ENCODE data around the gene NLRC3. TPM values are rescaled to one million over a fixed set of nuclear protein-coding genes. Genes with fewer than 3 reads are reported as not detected.
"Not testable (repeated sequence)": the region's sequence is repeated elsewhere in the genome, so short reads cannot be mapped to it uniquely, and the experiment has no call there.

The NLRC3 gene
- polyA plus RNA-seq, 2 donors: 0.41 to 0.81 TPM

GRCh38 chr16:3528406-3528805 lies 48.8 kb downstream of the NLRC3 start:
- H3K27me3 ChIP-seq (ENCODE audit: control insufficient read depth in 1 of 2, insufficient read depth in 2 of 2, low read length in 2 of 2): no peaks in the 10 kb centered on the region
- H3K27ac ChIP-seq (ENCODE audit: low read depth in 2 of 2, low read length in 1 of 2): no peak overlapping the region
- 97 to 100% methylated on average over 2 of the region's 2 CpGs for WGBS, 2 donors
- H3K9me3 ChIP-seq (ENCODE audit: control insufficient read depth in 2 of 2, insufficient read depth in 1 of 2, low read depth in 1 of 2, low read length in 1 of 2): no peaks in the 10 kb centered on the region
- H3K4me1 ChIP-seq (ENCODE audit: control insufficient read depth in 2 of 2, insufficient read depth in 2 of 2, low read length in 1 of 2): no peaks in the 10 kb centered on the region
- H3K36me3 ChIP-seq (ENCODE audit: control insufficient read depth in 2 of 2, insufficient read depth in 2 of 2, low read length in 1 of 2): peaks cover 5 to 20% of the 10 kb centered on the region in 2 donors
- H3K4me3 ChIP-seq (ENCODE audit: low read depth in 1 of 2, low read length in 2 of 2): no peak overlapping the region

- not testable (repeated sequence) for H3K9me3 ChIP-seq (ENCODE audit: control insufficient read depth in 2 of 2, insufficient read depth in 1 of 2, low read depth in 1 of 2, low read length in 1 of 2); H3K27ac ChIP-seq (ENCODE audit: low read depth in 2 of 2, low read length in 1 of 2); H3K4me1 ChIP-seq (ENCODE audit: control insufficient read depth in 2 of 2, insufficient read depth in 2 of 2, low read length in 1 of 2); H3K27me3 ChIP-seq (ENCODE audit: control insufficient read depth in 1 of 2, insufficient read depth in 2 of 2, low read length in 2 of 2); H3K4me3 ChIP-seq (ENCODE audit: low read depth in 1 of 2, low read length in 2 of 2)
- WGBS, 2 donors: 63 to 71% methylated on average over 12 of the region's 12 CpGs
- H3K36me3 ChIP-seq (ENCODE audit: control insufficient read depth in 2 of 2, insufficient read depth in 2 of 2, low read length in 1 of 2): peaks cover 7 to 13% of the 10 kb centered on the region in 2 donors
Measured at GRCh38 chr16:3527216-3527829, 49.9 kb downstream of the NLRC3 start.

- no peak overlapping the region for H3K27ac ChIP-seq (ENCODE audit: low read depth in 2 of 2, low read length in 1 of 2)
- no peaks in the 10 kb centered on the region for H3K27me3 ChIP-seq (ENCODE audit: control insufficient read depth in 1 of 2, insufficient read depth in 2 of 2, low read length in 2 of 2)
- no peaks in the 10 kb centered on the region for H3K4me1 ChIP-seq (ENCODE audit: control insufficient read depth in 2 of 2, insufficient read depth in 2 of 2, low read length in 1 of 2)
- WGBS, 2 donors: 90 to 91% methylated on average over 5 of the region's 5 CpGs
- H3K4me3 ChIP-seq (ENCODE audit: low read depth in 1 of 2, low read length in 2 of 2): no peak overlapping the region
- no peaks in the 10 kb centered on the region for H3K9me3 ChIP-seq (ENCODE audit: control insufficient read depth in 2 of 2, insufficient read depth in 1 of 2, low read depth in 1 of 2, low read length in 1 of 2)
- peaks cover 6 to 14% of the 10 kb centered on the region in 2 donors for H3K36me3 ChIP-seq (ENCODE audit: control insufficient read depth in 2 of 2, insufficient read depth in 2 of 2, low read length in 1 of 2)
Measured at GRCh38 chr16:3525951-3526350, 51.3 kb downstream of the NLRC3 start.

- no peaks in the 10 kb centered on the region for H3K4me1 ChIP-seq (ENCODE audit: control insufficient read depth in 2 of 2, insufficient read depth in 2 of 2, low read length in 1 of 2)
- no peaks in the 10 kb centered on the region for H3K9me3 ChIP-seq (ENCODE audit: control insufficient read depth in 2 of 2, insufficient read depth in 1 of 2, low read depth in 1 of 2, low read length in 1 of 2)
- no peak overlapping the region for H3K4me3 ChIP-seq (ENCODE audit: low read depth in 1 of 2, low read length in 2 of 2)
- peaks cover 12 to 16% of the 10 kb centered on the region in 2 donors for H3K36me3 ChIP-seq (ENCODE audit: control insufficient read depth in 2 of 2, insufficient read depth in 2 of 2, low read length in 1 of 2)
- H3K27me3 ChIP-seq (ENCODE audit: control insufficient read depth in 1 of 2, insufficient read depth in 2 of 2, low read length in 2 of 2): no peaks in the 10 kb centered on the region
- WGBS, 2 donors: 96 to 98% methylated on average over 3 of the region's 3 CpGs
- no peak overlapping the region for H3K27ac ChIP-seq (ENCODE audit: low read depth in 2 of 2, low read length in 1 of 2)
Measured at GRCh38 chr16:3523281-3523680, 53.9 kb downstream of the NLRC3 start.

- H3K4me3 ChIP-seq (ENCODE audit: low read depth in 1 of 2, low read length in 2 of 2): no peak overlapping the region
- WGBS, 2 donors: 77% methylated on average over 8 of the region's 8 CpGs
- no peaks in the 10 kb centered on the region for H3K4me1 ChIP-seq (ENCODE audit: control insufficient read depth in 2 of 2, insufficient read depth in 2 of 2, low read length in 1 of 2)
- H3K36me3 ChIP-seq (ENCODE audit: control insufficient read depth in 2 of 2, insufficient read depth in 2 of 2, low read length in 1 of 2): peaks cover 18 to 19% of the 10 kb centered on the region in 2 donors
- no peaks in the 10 kb centered on the region for H3K27me3 ChIP-seq (ENCODE audit: control insufficient read depth in 1 of 2, insufficient read depth in 2 of 2, low read length in 2 of 2)
- no peaks in the 10 kb centered on the region for H3K9me3 ChIP-seq (ENCODE audit: control insufficient read depth in 2 of 2, insufficient read depth in 1 of 2, low read depth in 1 of 2, low read length in 1 of 2)
- no peak overlapping the region for H3K27ac ChIP-seq (ENCODE audit: low read depth in 2 of 2, low read length in 1 of 2)
Measured at GRCh38 chr16:3520841-3521240, 56.4 kb downstream of the NLRC3 start.

- 74 to 78% methylated on average over 4 of the region's 4 CpGs for WGBS, 2 donors
- Histone ChIP-seq H3K4me3 (ENCODE audit: low read depth in 1 of 2, low read length in 2 of 2) (no peak overlapping the region), H3K27me3 (ENCODE audit: control insufficient read depth in 1 of 2, insufficient read depth in 2 of 2, low read length in 2 of 2) (no peaks in the 10 kb centered on the region), H3K4me1 (ENCODE audit: control insufficient read depth in 2 of 2, insufficient read depth in 2 of 2, low read length in 1 of 2) (no peaks in the 10 kb centered on the region), H3K27ac (ENCODE audit: low read depth in 2 of 2, low read length in 1 of 2) (no peak overlapping the region), H3K9me3 (ENCODE audit: control insufficient read depth in 2 of 2, insufficient read depth in 1 of 2, low read depth in 1 of 2, low read length in 1 of 2) (no peaks in the 10 kb centered on the region), H3K36me3 (ENCODE audit: control insufficient read depth in 2 of 2, insufficient read depth in 2 of 2, low read length in 1 of 2) (peaks cover 18 to 19% of the 10 kb centered on the region in 2 donors)
Measured at GRCh38 chr16:3520413-3520812, 56.8 kb downstream of the NLRC3 start.

GRCh38 chr16:3519581-3519980 lies 57.6 kb downstream of the NLRC3 start:
- Histone ChIP-seq H3K27me3 (ENCODE audit: control insufficient read depth in 1 of 2, insufficient read depth in 2 of 2, low read length in 2 of 2) (no peaks in the 10 kb centered on the region), H3K36me3 (ENCODE audit: control insufficient read depth in 2 of 2, insufficient read depth in 2 of 2, low read length in 1 of 2) (peaks cover 18 to 19% of the 10 kb centered on the region in 2 donors), H3K27ac (ENCODE audit: low read depth in 2 of 2, low read length in 1 of 2) (no peak overlapping the region), H3K4me1 (ENCODE audit: control insufficient read depth in 2 of 2, insufficient read depth in 2 of 2, low read length in 1 of 2) (no peaks in the 10 kb centered on the region), H3K9me3 (ENCODE audit: control insufficient read depth in 2 of 2, insufficient read depth in 1 of 2, low read depth in 1 of 2, low read length in 1 of 2) (no peaks in the 10 kb centered on the region), H3K4me3 (ENCODE audit: low read depth in 1 of 2, low read length in 2 of 2) (no peak overlapping the region)
- WGBS, 2 donors: 94 to 99% methylated on average over 2 of the region's 2 CpGs

GRCh38 chr16:3518986-3519348 lies 58.2 kb downstream of the NLRC3 start:
- no peak overlapping the region for H3K27ac ChIP-seq (ENCODE audit: low read depth in 2 of 2, low read length in 1 of 2)
- no peaks in the 10 kb centered on the region for H3K4me1 ChIP-seq (ENCODE audit: control insufficient read depth in 2 of 2, insufficient read depth in 2 of 2, low read length in 1 of 2)
- no peaks in the 10 kb centered on the region for H3K9me3 ChIP-seq (ENCODE audit: control insufficient read depth in 2 of 2, insufficient read depth in 1 of 2, low read depth in 1 of 2, low read length in 1 of 2)
- no peaks in the 10 kb centered on the region for H3K27me3 ChIP-seq (ENCODE audit: control insufficient read depth in 1 of 2, insufficient read depth in 2 of 2, low read length in 2 of 2)
- H3K36me3 ChIP-seq (ENCODE audit: control insufficient read depth in 2 of 2, insufficient read depth in 2 of 2, low read length in 1 of 2): peaks cover 19 to 21% of the 10 kb centered on the region in 2 donors
- WGBS, 2 donors: 93 to 96% methylated on average over 8 of the region's 8 CpGs
- H3K4me3 ChIP-seq (ENCODE audit: low read depth in 1 of 2, low read length in 2 of 2): no peak overlapping the region

- Histone ChIP-seq H3K4me1 (ENCODE audit: control insufficient read depth in 2 of 2, insufficient read depth in 2 of 2, low read length in 1 of 2) (no peaks in the 10 kb centered on the region), H3K27ac (ENCODE audit: low read depth in 2 of 2, low read length in 1 of 2) (no peak overlapping the region), H3K36me3 (ENCODE audit: control insufficient read depth in 2 of 2, insufficient read depth in 2 of 2, low read length in 1 of 2) (peaks cover 16 to 22% of the 10 kb centered on the region in 2 donors), H3K4me3 (ENCODE audit: low read depth in 1 of 2, low read length in 2 of 2) (no peak overlapping the region), H3K9me3 (ENCODE audit: control insufficient read depth in 2 of 2, insufficient read depth in 1 of 2, low read depth in 1 of 2, low read length in 1 of 2) (no peaks in the 10 kb centered on the region), H3K27me3 (ENCODE audit: control insufficient read depth in 1 of 2, insufficient read depth in 2 of 2, low read length in 2 of 2) (no peaks in the 10 kb centered on the region)
- WGBS, 2 donors: 81 to 82% methylated on average over 6 of the region's 6 CpGs
Measured at GRCh38 chr16:3518292-3518985, 58.8 kb downstream of the NLRC3 start.

- Histone ChIP-seq H3K4me1 (ENCODE audit: control insufficient read depth in 2 of 2, insufficient read depth in 2 of 2, low read length in 1 of 2) (no peaks in the 10 kb centered on the region), H3K27me3 (ENCODE audit: control insufficient read depth in 1 of 2, insufficient read depth in 2 of 2, low read length in 2 of 2) (no peaks in the 10 kb centered on the region), H3K27ac (ENCODE audit: low read depth in 2 of 2, low read length in 1 of 2) (no peak overlapping the region), H3K9me3 (ENCODE audit: control insufficient read depth in 2 of 2, insufficient read depth in 1 of 2, low read depth in 1 of 2, low read length in 1 of 2) (no peaks in the 10 kb centered on the region), H3K36me3 (ENCODE audit: control insufficient read depth in 2 of 2, insufficient read depth in 2 of 2, low read length in 1 of 2) (peaks cover 14 to 28% of the 10 kb centered on the region in 2 donors), H3K4me3 (ENCODE audit: low read depth in 1 of 2, low read length in 2 of 2) (no peak overlapping the region)
- 92 to 94% methylated on average over 4 of the region's 4 CpGs for WGBS, 2 donors
Measured at GRCh38 chr16:3515897-3516296, 61.3 kb downstream of the NLRC3 start.
